ENCODE data around the gene TMEM18.

TMEM18 gene

DNA sequence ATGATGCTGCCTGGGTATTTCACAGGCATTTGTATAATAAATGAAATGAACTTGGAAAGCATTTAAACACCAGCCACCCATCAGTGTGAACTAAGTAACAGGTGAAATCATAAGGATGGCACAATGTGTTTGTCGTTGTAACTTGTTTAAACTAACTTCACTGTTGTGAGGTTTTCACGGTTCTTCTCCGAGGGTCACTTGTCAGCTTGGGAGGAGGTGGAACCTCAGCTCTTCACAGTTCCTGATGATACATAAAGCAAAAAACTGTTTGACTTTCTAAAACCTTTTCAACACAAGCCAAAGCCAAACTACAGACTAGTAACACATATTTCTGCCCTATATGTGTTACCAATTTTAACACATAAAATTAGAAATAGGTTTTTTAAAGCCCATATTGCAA is 13.1 kb downstream of the TMEM18 start:
- no peaks in the 10 kb centered on the region for H3K4me1 ChIP-seq (ENCODE audit: control insufficient read depth, insufficient read depth, low read length, poor library complexity, severe bottlenecking)
- H3K36me3 ChIP-seq (ENCODE audit: control insufficient read depth, insufficient read depth, low read length): peaks cover 35% of the 10 kb centered on the region
- WGBS, 2 experiments (ENCODE audit: insufficient coverage in 2 of 2): 100% methylated on average over 1 of the region's 3 CpGs; no CpG with 5 or more reads in 1 of the 2 experiments
- no peak overlapping the region for H3K27ac ChIP-seq (ENCODE audit: low read depth, low read length, severe bottlenecking)
- peaks cover 8% of the 10 kb centered on the region for H3K9me3 ChIP-seq (ENCODE audit: control insufficient read depth, low read length)
- H3K4me3 ChIP-seq (ENCODE audit: extremely low read depth, insufficient read depth, low read length, poor library complexity, severe bottlenecking): no peak overlapping the region

- Histone ChIP-seq H3K9me3 (ENCODE audit: control insufficient read depth, low read length) (peaks cover 8% of the 10 kb centered on the region), H3K27ac (ENCODE audit: low read depth, low read length, severe bottlenecking) (no peak overlapping the region), H3K36me3 (ENCODE audit: control insufficient read depth, insufficient read depth, low read length) (peaks cover 26% of the 10 kb centered on the region), H3K4me1 (ENCODE audit: control insufficient read depth, insufficient read depth, low read length, poor library complexity, severe bottlenecking) (no peaks in the 10 kb centered on the region), H3K4me3 (ENCODE audit: extremely low read depth, insufficient read depth, low read length, poor library complexity, severe bottlenecking) (no peak overlapping the region)
- 81 to 86% methylated on average over 6 to 8 of the region's 13 CpGs for WGBS, 2 experiments (ENCODE audit: insufficient coverage in 2 of 2)
These were observed 14.0 kb downstream of the TMEM18 start for GRCh38 chr2:663221-663620.

DNA sequence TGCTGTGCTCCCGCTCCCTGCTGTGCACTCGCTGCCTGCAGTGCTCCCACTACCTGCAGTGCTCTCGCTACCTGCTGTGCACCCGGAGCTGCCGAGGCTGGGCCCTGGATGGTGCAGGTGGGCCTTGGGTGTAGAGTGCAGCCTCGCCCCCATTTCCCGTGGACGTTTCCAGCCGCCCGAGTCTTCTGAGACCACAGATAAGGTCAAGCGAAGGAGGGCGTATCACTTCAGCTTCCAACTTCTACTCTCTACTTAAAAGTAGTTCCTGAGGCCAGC is 15.9 kb downstream of the TMEM18 start:
- no peaks in the 10 kb centered on the region for H3K4me1 ChIP-seq (ENCODE audit: control insufficient read depth, insufficient read depth, low read length, poor library complexity, severe bottlenecking)
- H3K36me3 ChIP-seq (ENCODE audit: control insufficient read depth, insufficient read depth, low read length): peaks cover 11% of the 10 kb centered on the region
- 93 to 96% methylated on average over 10 to 12 of the region's 12 CpGs for WGBS, 2 experiments (ENCODE audit: insufficient coverage in 2 of 2)
- peaks cover 8% of the 10 kb centered on the region for H3K9me3 ChIP-seq (ENCODE audit: control insufficient read depth, low read length)
- H3K27ac ChIP-seq (ENCODE audit: low read depth, low read length, severe bottlenecking): no peak overlapping the region
- no peak overlapping the region for H3K4me3 ChIP-seq (ENCODE audit: extremely low read depth, insufficient read depth, low read length, poor library complexity, severe bottlenecking)

DNA sequence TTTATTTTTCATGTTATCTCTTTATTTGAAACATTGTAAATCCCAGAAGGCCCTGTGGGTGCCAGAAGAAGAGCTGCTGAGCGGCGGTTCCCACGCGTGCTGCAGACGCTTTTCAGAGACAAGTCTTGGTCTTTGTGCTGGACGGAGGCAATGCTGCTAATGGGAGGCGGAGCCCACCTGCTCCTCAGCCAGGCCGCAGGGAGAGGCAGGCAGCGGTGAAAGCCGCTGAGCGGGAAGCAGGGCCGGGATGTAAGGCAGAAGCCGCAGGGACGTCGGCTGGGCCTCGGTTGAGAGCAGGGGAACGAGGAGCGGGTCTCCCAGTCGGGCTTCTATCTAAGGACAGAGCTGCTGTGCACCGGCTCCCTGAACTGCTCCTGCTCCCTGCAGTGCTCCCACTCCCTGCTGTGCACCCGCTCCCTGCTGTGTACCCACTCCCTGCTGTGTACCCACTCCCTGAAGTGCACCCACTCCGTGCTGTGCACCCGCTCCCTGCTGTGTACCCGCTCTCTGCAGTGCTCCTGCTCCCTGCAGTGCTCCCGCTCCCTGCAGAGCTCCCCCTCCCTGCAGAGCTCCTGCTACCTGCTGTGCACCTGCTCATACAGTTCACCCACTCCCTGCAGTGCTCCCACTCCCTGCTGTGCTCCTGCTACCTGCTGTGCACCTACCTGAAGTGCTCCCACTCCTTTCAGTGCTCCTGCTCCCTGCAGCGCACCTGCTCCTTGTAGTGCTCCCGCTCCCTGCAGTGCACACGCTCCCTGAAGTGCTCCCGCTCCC is 16.4 kb downstream of the TMEM18 start:
- no peak overlapping the region for H3K27ac ChIP-seq (ENCODE audit: low read depth, low read length, severe bottlenecking)
- H3K4me3 ChIP-seq (ENCODE audit: extremely low read depth, insufficient read depth, low read length, poor library complexity, severe bottlenecking): no peak overlapping the region
- peaks cover 5% of the 10 kb centered on the region for H3K9me3 ChIP-seq (ENCODE audit: control insufficient read depth, low read length)
- H3K36me3 ChIP-seq (ENCODE audit: control insufficient read depth, insufficient read depth, low read length): peaks cover 6% of the 10 kb centered on the region
- 62 to 68% methylated on average over 21 to 29 of the region's 29 CpGs for WGBS, 2 experiments (ENCODE audit: insufficient coverage in 2 of 2)
- no peaks in the 10 kb centered on the region for H3K4me1 ChIP-seq (ENCODE audit: control insufficient read depth, insufficient read depth, low read length, poor library complexity, severe bottlenecking)

GRCh38 chr2:660029-660428 is 17.2 kb downstream of the TMEM18 start:
- Histone ChIP-seq H3K4me1 (ENCODE audit: control insufficient read depth, insufficient read depth, low read length, poor library complexity, severe bottlenecking) (no peaks in the 10 kb centered on the region), H3K27ac (ENCODE audit: low read depth, low read length, severe bottlenecking) (no peak overlapping the region), H3K36me3 (ENCODE audit: control insufficient read depth, insufficient read depth, low read length) (no peaks in the 10 kb centered on the region), H3K4me3 (ENCODE audit: extremely low read depth, insufficient read depth, low read length, poor library complexity, severe bottlenecking) (no peak overlapping the region), H3K9me3 (ENCODE audit: control insufficient read depth, low read length) (no peaks in the 10 kb centered on the region)
- WGBS, 2 experiments (ENCODE audit: insufficient coverage in 2 of 2): 90 to 91% methylated on average over 9 to 12 of the region's 12 CpGs

- WGBS, 2 experiments (ENCODE audit: insufficient coverage in 2 of 2): 89 to 91% methylated on average over 7 to 8 of the region's 8 CpGs
These were observed 18.8 kb downstream of the TMEM18 start for GRCh38 chr2:658426-658825.

DNA sequence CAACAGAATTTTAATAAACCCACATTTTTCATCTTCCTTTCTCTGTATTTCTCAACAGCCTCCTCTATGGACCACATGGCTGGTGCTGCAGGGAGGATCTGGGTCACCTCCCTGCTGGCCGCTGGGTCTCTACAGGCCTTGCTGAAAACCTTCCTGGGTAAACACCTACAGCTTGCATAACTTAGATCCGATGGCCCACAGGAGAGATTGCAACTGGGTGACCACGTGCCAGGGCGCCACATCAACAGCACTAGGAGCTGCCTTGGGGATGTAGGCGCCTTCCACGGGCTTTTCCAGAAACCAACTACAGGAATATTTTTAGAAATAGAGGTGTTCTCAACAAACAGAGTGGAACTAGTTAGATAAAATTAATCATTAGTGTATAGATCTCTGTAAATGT is 19.4 kb downstream of the TMEM18 start:
- 79 to 92% methylated on average over 2 to 3 of the region's 6 CpGs for WGBS, 2 experiments (ENCODE audit: insufficient coverage in 2 of 2)
- no peaks in the 10 kb centered on the region for H3K4me1 ChIP-seq (ENCODE audit: control insufficient read depth, insufficient read depth, low read length, poor library complexity, severe bottlenecking)
- no peaks in the 10 kb centered on the region for H3K9me3 ChIP-seq (ENCODE audit: control insufficient read depth, low read length)
- no peak overlapping the region for H3K4me3 ChIP-seq (ENCODE audit: extremely low read depth, insufficient read depth, low read length, poor library complexity, severe bottlenecking)
- no peaks in the 10 kb centered on the region for H3K36me3 ChIP-seq (ENCODE audit: control insufficient read depth, insufficient read depth, low read length)
- H3K27ac ChIP-seq (ENCODE audit: low read depth, low read length, severe bottlenecking): no peak overlapping the region

More at GRCh38 chr2:658426-658825, 18.8 kb downstream of the TMEM18 start:
- H3K36me3 ChIP-seq (ENCODE audit: control insufficient read depth, insufficient read depth, low read length): no peaks in the 10 kb centered on the region
- no peaks in the 10 kb centered on the region for H3K9me3 ChIP-seq (ENCODE audit: control insufficient read depth, low read length)
- no peaks in the 10 kb centered on the region for H3K4me1 ChIP-seq (ENCODE audit: control insufficient read depth, insufficient read depth, low read length, poor library complexity, severe bottlenecking)
- no peak overlapping the region for H3K27ac ChIP-seq (ENCODE audit: low read depth, low read length, severe bottlenecking)
- H3K4me3 ChIP-seq (ENCODE audit: extremely low read depth, insufficient read depth, low read length, poor library complexity, severe bottlenecking): no peak overlapping the region

DNA sequence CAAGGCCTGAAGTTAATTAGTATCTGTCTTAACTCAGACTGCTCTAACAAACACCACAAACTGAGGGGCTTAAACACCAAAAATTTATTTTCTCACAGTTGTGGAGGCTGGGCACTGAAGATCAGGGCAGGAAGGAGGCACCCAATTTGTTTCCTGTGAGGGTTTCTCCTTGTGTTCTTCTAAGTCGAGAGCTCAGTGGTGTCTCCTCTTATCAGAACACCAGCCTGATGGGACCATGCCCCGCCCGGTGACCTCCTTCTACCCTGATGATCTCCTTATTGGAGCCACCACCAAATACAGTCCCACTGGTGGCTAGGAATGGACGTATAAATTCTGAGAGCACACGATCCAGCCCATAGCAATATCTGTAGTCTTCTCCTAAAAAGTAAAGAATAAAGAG is 20.5 kb downstream of the TMEM18 start:
- Histone ChIP-seq H3K4me1 (ENCODE audit: control insufficient read depth, insufficient read depth, low read length, poor library complexity, severe bottlenecking) (no peaks in the 10 kb centered on the region), H3K4me3 (ENCODE audit: extremely low read depth, insufficient read depth, low read length, poor library complexity, severe bottlenecking) (no peak overlapping the region), H3K36me3 (ENCODE audit: control insufficient read depth, insufficient read depth, low read length) (no peaks in the 10 kb centered on the region), H3K9me3 (ENCODE audit: control insufficient read depth, low read length) (no peaks in the 10 kb centered on the region), H3K27ac (ENCODE audit: low read depth, low read length, severe bottlenecking) (no peak overlapping the region)
- WGBS, 2 experiments (ENCODE audit: insufficient coverage in 2 of 2): 100% methylated on average over 4 of the region's 5 CpGs; no CpG with 5 or more reads in 1 of the 2 experiments

- Histone ChIP-seq H3K27ac (ENCODE audit: low read depth, low read length, severe bottlenecking) (no peak overlapping the region), H3K4me3 (ENCODE audit: extremely low read depth, insufficient read depth, low read length, poor library complexity, severe bottlenecking) (no peak overlapping the region), H3K9me3 (ENCODE audit: control insufficient read depth, low read length) (no peaks in the 10 kb centered on the region), H3K36me3 (ENCODE audit: control insufficient read depth, insufficient read depth, low read length) (no peaks in the 10 kb centered on the region), H3K4me1 (ENCODE audit: control insufficient read depth, insufficient read depth, low read length, poor library complexity, severe bottlenecking) (no peaks in the 10 kb centered on the region)
These were observed 21.6 kb downstream of the TMEM18 start for GRCh38 chr2:655626-656025.

GRCh38 chr2:654896-655295 is 22.3 kb downstream of the TMEM18 start:
- Histone ChIP-seq H3K36me3 (ENCODE audit: control insufficient read depth, insufficient read depth, low read length) (no peaks in the 10 kb centered on the region), H3K27ac (ENCODE audit: low read depth, low read length, severe bottlenecking) (no peak overlapping the region), H3K4me1 (ENCODE audit: control insufficient read depth, insufficient read depth, low read length, poor library complexity, severe bottlenecking) (no peaks in the 10 kb centered on the region), H3K9me3 (ENCODE audit: control insufficient read depth, low read length) (no peaks in the 10 kb centered on the region), H3K4me3 (ENCODE audit: extremely low read depth, insufficient read depth, low read length, poor library complexity, severe bottlenecking) (no peak overlapping the region)
- 72 to 86% methylated on average over 8 of the region's 10 CpGs for WGBS, 2 experiments (ENCODE audit: insufficient coverage in 2 of 2)

- H3K4me1 ChIP-seq (ENCODE audit: control insufficient read depth, insufficient read depth, low read length, poor library complexity, severe bottlenecking): no peaks in the 10 kb centered on the region
- H3K36me3 ChIP-seq (ENCODE audit: control insufficient read depth, insufficient read depth, low read length): no peaks in the 10 kb centered on the region
- no peak overlapping the region for H3K27ac ChIP-seq (ENCODE audit: low read depth, low read length, severe bottlenecking)
- H3K9me3 ChIP-seq (ENCODE audit: control insufficient read depth, low read length): no peaks in the 10 kb centered on the region
- 93 to 96% methylated on average over 11 to 12 of the region's 17 CpGs for WGBS, 2 experiments (ENCODE audit: insufficient coverage in 2 of 2)
- no peak overlapping the region for H3K4me3 ChIP-seq (ENCODE audit: extremely low read depth, insufficient read depth, low read length, poor library complexity, severe bottlenecking)
These were observed 23.4 kb downstream of the TMEM18 start for GRCh38 chr2:653645-654425.
